Fibroblast of peridontal ligament (primary cell): ENCODE results near the gene FARSB.
A peak's percentile ranks its signal among the peaks of the same experiment; 100 is the strongest.

Source experiments
- DNase-seq: peaks from one replicate; pipeline ENCODE4 v3.0.0-alpha.2; 2010; ENCODE audit errors: extremely low read depth

Gene FARSB

GRCh38 chr2:222668494-222669154, 12.7 kb upstream of the FARSB start:
- no peak for DNase-seq

DNA sequence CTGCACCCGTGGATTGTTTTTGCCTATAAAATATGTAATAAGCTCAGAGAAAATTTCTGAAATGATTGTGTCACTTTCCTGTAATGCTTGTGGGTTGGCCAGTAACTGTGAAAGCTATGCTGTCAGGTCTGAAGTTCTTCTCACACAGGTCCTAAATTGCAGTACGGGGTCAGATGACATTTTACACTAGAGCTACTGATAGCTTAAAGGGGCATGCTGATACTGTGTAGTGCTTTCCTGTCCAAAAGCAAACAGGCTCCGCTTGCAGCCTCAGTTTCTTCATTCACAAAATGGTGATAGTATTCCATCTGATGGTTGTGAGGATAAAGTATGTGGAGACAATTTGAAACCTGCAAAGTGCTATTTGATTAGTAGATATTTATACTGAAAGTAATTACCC, 7.6 kb upstream of the FARSB start:
- DNase-seq: no peak

- no peak for DNase-seq
These were observed 894 bp upstream of the FARSB start for GRCh38 chr2:222656526-222657446.

DNA sequence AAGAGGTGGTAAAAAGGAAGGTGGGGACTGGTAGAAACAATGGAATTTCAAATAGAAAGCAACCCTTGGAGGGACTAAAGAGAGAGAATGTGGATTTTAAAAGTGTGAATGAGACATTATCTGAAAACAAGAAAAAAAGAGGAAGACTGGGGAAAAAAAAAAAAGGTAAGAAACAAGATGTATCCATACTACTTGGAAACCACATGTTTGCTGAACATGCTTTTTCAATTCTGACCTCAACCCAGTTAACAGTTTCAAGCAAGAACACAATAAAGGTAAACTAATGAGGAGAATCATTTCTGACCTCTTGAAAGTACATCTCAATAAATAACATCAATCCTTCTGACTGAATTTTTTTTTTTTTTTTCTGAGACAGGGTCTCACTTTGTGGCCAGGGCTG, 2.6 kb downstream of the FARSB start:
- DNase-seq: no peak

DNA sequence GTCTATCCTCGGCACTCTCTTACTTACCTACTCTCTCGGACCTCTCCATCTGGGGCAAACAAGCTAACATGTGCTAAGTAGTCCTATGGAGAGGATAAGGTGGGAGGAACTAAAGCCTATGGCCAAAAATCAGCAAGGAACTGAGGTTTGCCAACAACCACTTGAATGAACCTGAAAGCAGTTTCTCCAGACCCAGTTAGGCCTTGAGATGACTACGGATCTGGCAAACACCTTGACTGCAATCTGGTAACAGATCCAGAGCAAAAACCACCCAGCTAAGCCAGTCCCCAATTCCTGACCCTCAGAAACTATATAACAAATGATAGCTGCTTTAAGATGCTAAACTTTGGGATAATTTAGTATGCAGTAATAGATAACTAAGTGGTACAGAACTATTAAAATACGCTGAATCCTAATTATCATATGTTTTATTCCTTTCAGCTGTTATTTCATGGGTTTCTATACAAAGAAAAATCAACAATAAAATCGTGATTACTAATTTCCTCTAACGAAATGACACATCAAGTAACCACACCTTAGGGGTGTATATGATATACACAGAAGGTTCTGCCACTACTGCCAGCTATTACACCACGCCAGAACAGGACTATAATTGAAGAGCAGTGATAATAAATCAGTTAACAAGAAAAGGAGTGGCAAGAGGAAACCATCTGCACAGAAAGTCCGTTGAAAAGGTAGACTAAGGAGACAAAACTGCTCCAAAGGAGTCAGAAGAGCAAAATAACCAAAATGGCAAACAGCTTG, 3.2 kb downstream of the FARSB start:
- no peak for DNase-seq

DNA sequence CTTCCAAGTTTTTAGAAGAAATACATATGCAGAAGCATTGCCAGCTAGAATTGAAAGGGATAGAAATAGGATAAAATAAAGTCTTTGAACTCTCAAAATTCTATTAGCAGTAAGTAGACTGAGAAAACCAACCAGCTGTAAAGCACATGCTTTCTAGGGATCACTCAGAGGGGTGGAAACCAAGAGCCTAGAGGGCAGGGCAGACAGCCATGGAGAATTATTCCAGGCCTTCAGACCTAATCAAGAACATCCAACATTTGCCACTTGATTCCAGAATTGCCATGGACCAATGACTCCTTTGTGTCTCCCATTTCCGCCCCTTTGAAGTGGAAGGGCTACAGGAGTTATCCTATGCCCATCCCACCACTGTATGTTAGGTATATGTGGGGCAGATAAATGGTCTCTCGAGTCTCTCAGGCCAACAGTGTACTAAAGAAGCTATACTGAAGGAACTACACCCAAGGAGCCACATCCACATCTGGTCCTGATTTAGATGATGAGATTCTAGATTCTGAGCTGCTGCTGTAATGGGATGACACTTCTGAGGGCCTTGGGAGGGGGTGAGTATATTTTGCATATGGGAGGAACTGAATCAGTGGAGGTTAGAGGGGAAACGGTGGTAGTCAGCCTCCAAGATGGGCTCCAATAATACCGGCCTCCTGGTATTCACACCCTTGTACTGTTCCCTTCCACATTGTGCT, 4.0 kb downstream of the FARSB start:
- DNase-seq: peak; percentile 80

DNA sequence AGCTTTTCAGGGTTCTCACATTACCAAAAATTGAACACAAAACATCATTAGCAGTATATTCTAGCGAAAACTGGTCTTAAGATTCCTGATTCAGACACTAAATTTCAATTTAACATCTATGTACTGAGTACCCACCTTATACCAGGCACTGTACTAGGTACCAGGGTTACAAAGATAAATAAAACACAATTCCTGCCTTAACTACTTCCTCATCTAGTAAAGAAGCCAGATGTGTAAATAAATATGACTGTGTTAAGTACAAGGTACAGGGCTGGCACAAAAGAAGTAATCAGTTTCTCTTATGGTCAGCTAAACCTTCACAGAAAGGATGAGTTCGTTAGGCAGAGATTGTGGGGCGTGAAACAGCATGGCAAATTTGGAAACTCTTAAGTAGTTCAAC, 6.1 kb downstream of the FARSB start:
- no peak for DNase-seq

- DNase-seq: no peak
These were observed 9.9 kb downstream of the FARSB start for GRCh38 chr2:222646008-222646407.

DNA sequence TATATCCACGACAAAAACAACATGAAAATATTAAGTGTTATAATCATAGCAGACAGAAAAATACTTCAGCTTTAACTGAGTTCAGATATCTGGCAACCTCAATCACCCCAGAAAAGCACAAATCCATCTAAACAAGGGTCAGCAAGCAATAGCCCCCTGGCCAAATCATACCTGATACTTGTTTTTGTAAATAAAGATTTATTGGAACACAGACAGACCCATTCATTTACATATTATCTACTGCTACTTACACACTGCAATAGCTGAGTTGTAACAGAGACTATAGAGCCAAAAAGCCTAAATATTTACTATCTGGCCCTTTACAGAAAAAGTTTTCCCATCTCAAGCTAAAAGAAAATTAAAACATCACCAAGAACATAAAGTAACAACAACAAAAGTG, 12.8 kb downstream of the FARSB start:
- DNase-seq: no peak

- no peak for DNase-seq
These were observed 14.6 kb downstream of the FARSB start for GRCh38 chr2:222641336-222641735.

- DNase-seq: no peak
These were observed 18.8 kb downstream of the FARSB start for GRCh38 chr2:222637067-222637466.

DNA sequence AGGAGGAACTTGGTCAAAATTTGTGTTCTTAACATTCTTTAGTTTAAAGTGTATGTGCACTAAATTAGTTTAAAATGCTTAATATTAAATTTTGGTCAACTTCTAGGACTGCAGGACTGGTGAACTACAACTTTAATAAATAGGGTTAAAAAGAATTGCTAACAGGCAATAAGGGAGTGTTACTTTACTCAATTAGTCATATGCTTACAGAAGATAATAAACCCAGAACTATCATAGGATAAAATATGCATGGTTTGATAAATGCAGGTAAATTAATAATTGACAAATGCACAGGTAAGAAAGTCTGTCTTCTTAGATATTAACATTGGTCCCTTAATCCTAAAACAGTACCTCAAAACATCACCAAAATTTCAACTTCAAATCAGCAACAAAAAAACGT, 20.6 kb downstream of the FARSB start:
- no peak for DNase-seq

GRCh38 chr2:222627764-222628163, 28.1 kb downstream of the FARSB start:
- peak; percentile 58 for DNase-seq

GRCh38 chr2:222623756-222624309, 32.1 kb downstream of the FARSB start:
- peak; percentile 13 for DNase-seq

DNA sequence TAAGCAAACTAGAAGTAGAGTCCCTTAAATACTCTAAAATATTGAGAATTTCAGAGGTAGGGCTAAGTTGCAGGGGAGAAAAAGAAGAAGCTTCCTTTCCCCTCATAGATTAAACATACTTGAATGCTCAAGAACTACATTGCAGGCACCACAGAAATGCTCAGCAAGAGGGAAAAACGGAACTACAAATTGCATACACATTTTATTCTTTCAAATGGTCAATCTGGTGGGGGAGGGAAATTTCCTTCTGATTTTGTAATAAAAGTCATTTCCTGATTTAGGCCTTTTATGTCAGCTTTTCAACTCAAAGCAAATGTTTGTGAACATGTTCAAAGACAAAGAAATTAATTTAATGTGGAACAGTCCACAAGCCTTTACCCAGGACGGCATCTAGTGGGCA, 33.0 kb downstream of the FARSB start:
- DNase-seq: no peak

DNA sequence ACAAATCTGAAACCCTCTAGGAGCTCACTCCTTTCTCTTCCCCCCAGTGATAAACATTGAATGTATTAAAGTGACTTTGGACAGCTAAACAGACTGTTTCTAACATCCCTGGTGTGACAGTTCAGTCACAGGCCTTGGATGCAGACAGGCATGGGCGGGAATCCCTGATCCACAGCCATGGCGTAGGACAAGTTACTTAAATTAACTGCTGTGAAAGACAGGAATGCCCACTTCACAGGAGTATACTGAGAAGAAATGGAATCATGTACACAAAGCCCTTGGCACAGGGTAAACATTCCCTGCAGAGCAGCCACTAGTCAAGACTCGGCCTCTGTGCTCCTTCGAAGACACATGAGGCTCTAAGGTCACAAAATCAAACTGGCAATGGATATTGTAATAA, 34.0 kb downstream of the FARSB start:
- no peak for DNase-seq

DNA sequence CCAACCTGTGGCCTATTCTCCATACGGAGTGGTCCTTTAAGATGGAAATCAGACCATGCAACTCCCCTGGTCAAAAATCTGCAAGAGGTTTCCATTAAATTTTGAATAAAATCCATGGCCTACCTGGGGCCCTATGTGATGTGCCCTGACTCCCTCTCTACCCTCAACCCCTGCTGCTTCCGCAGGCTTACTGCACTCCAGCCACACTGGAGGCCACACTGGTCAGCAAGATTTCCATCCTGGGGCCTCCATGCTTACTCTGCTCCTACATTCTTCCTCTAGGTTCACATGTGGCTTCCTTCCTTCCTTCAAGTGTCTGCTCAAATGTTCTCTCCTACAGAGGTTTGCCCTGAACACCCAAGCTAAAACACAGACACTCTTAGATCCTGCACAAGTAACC, 40.6 kb downstream of the FARSB start:
- DNase-seq: no peak

DNA sequence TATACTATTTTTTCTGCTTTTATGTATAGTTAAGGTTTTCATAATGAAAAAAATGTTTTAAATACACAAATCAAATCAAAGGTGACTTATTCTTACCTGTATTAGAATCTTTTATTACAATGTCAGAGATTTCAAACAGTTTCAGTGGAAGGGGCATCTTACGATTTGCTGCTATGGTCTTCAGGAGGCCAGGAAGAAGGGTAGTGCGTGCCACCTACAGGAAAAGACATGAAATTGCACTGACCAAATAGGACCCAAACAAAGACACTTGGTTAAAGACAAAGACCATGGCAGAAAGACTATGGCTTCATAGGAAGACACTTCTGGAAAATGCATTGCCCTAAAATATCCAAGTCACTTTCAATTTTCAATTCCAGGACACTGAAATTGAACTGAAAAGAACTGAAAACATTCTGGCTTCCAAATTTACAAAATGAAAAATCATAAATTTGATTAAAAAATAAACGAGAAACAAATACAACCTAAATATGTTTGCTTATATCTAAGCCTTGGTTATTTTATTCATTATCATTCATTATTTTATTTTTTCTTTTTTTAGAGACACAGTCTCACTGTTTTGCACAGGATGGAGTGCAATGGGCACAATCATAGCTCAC, 42.1 kb downstream of the FARSB start:
- DNase-seq: peak; percentile 74

GRCh38 chr2:222611684-222612083, 44.2 kb downstream of the FARSB start:
- DNase-seq: no peak

DNA sequence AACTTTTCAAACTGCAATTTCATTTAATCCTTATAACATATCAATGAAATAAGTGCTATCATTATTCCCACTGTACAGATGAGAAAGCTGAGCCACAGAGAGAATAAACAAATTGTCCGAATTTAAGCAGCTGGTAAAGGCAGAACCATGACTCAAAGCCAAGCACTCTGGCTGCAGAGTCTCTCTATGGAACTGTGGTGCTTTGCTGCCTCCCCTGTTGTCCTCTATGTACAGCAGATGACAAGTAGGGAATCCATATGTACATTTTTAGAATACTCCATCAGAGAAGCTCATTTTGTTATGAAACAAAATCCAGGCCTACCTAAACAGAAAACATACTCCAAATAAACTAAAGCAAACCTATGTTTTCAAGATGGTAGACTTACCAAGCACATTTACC, 45.1 kb downstream of the FARSB start:
- DNase-seq: no peak

- peak; percentile 73 for DNase-seq
These were observed 46.5 kb downstream of the FARSB start for GRCh38 chr2:222609381-222609780.
